Trophoblast cell (in vitro differentiated cells and primary cell): ENCODE measurements around the gene CSAG1.
"Not testable (repeated sequence)": the region's sequence is repeated elsewhere in the genome, so short reads cannot be mapped to it uniquely, and the experiment has no call there.

Experiments used
- DNase-seq, 2 donors: peaks; one replicate each; pipeline ENCODE4 v3.0.0-alpha.2; 2016
- H2AFZ ChIP-seq: 2 replicates; pipeline ENCODE4 v1.6.1; 2013; ENCODE audit warnings: low read length, moderate library complexity, mild to moderate bottlenecking; ENCODE audit not compliant: insufficient read depth, poor library complexity
- H2AK5ac ChIP-seq: 2 replicates; pipeline ENCODE4 v1.6.1; 2013; ENCODE audit warnings: mild to moderate bottlenecking, low read length
- H2BK120ac ChIP-seq: 2 replicates; pipeline ENCODE4 v1.6.1; 2013; ENCODE audit warnings: low read length, mild to moderate bottlenecking, moderate library complexity; ENCODE audit not compliant: insufficient read depth, poor library complexity
- H2BK12ac ChIP-seq: 2 replicates; pipeline ENCODE4 v1.6.1; 2013; ENCODE audit warnings: mild to moderate bottlenecking, low read length, moderate library complexity
- H2BK5ac ChIP-seq: 2 replicates; pipeline ENCODE4 v1.6.1; 2013; ENCODE audit warnings: low read length, low read depth, moderate library complexity, mild to moderate bottlenecking; ENCODE audit not compliant: poor library complexity
- H3K14ac ChIP-seq: 2 replicates; pipeline ENCODE4 v1.6.1; 2013; ENCODE audit warnings: mild to moderate bottlenecking, low read length
- H3K18ac ChIP-seq: 2 replicates; pipeline ENCODE4 v1.6.1; 2013; ENCODE audit warnings: mild to moderate bottlenecking, low read length
- H3K23ac ChIP-seq: 2 replicates; pipeline ENCODE4 v1.6.1; 2013; ENCODE audit warnings: low read length
- H3K27ac ChIP-seq: 2 replicates; pipeline ENCODE4 v1.5.1; 2013; ENCODE audit warnings: low read depth, mild to moderate bottlenecking, inconsistent platforms, low read length, moderate library complexity
- H3K27me3 ChIP-seq: 2 replicates; pipeline ENCODE4 v1.6.1; 2013; ENCODE audit warnings: inconsistent platforms, mild to moderate bottlenecking, low read length, moderate library complexity; ENCODE audit not compliant: insufficient read depth
- H3K36me3 ChIP-seq, 2 experiments: 1 replicate in 1 of 2; 2 replicates in 1 of 2; pipeline ENCODE4 v1.6.1; 2013; ENCODE audit warnings: low read length in 2 of 2, mild to moderate bottlenecking in 2 of 2, moderate library complexity in 1 of 2; ENCODE audit not compliant: insufficient read depth in 2 of 2, control insufficient read depth in 1 of 2
- H3K4ac ChIP-seq: 2 replicates; pipeline ENCODE4 v1.6.1; 2013; ENCODE audit warnings: low read depth, mild to moderate bottlenecking, low read length, moderate library complexity
- H3K4me1 ChIP-seq, 2 experiments: 1 replicate in 1 of 2; 2 replicates in 1 of 2; pipeline ENCODE4 v1.6.1; 2013; ENCODE audit warnings: low read length in 2 of 2, mild to moderate bottlenecking in 2 of 2, moderate library complexity in 1 of 2; ENCODE audit not compliant: insufficient read depth in 2 of 2, control insufficient read depth in 1 of 2
- H3K4me2 ChIP-seq: 2 replicates; pipeline ENCODE4 v1.6.1; 2013; ENCODE audit warnings: inconsistent platforms, mild to moderate bottlenecking, low read length, moderate library complexity
- H3K4me3 ChIP-seq: 2 replicates; pipeline ENCODE4 v1.5.1; 2013; ENCODE audit warnings: mild to moderate bottlenecking, low read depth, low read length, inconsistent platforms
- H3K79me1 ChIP-seq: one replicate; pipeline ENCODE4 v1.6.1; 2013; ENCODE audit warnings: low read length
- H3K79me2 ChIP-seq: 2 replicates; pipeline ENCODE4 v1.6.1; 2013; ENCODE audit warnings: low read length, mild to moderate bottlenecking; ENCODE audit not compliant: control insufficient read depth, insufficient read depth, poor library complexity
- H3K9ac ChIP-seq: 2 replicates; pipeline ENCODE4 v1.6.1; 2013; ENCODE audit warnings: mild to moderate bottlenecking, low read length
- H3K9me3 ChIP-seq: 2 replicates; pipeline ENCODE4 v1.6.1; 2013; ENCODE audit warnings: low read depth, mild to moderate bottlenecking, control low read depth, inconsistent platforms, low read length; ENCODE audit not compliant: insufficient read depth
- H4K12ac ChIP-seq: 2 replicates; pipeline ENCODE4 v1.6.1; 2013; ENCODE audit warnings: low read depth, mild to moderate bottlenecking, low read length, moderate library complexity
- H4K8ac ChIP-seq: 2 replicates; pipeline ENCODE4 v1.6.1; 2013; ENCODE audit warnings: low read depth, mild to moderate bottlenecking, low read length, moderate library complexity
- H4K91ac ChIP-seq: one replicate; pipeline ENCODE4 v1.6.1; 2013; ENCODE audit warnings: low read depth, mild to moderate bottlenecking, low read length, moderate library complexity
- WGBS: extraction: QIAGEN DNeasy Blood & Tissue Kit; methylation state at CpG from one replicate; pipeline ENCODE4 v1.1.7; 2013; ENCODE audit warnings: missing lambda C conversion rate; ENCODE audit not compliant: insufficient read length, insufficient coverage; ENCODE audit errors: extremely low coverage; 5-methylcytosine and 5-hydroxymethylcytosine counted together

The CSAG1 gene

GRCh38 chrX:152709173-152709572 is 24.3 kb downstream of the CSAG1 start, which contains the start of gene CSAG2:
CSAG2 (minus strand) TSS chrX:152709273; CDS start chrX:152709112, 161 bp downstream.
- H2AK5ac ChIP-seq, H2AFZ ChIP-seq, H3K27me3 ChIP-seq, H4K91ac ChIP-seq, H3K9ac ChIP-seq, H3K4me3 ChIP-seq, H3K79me1 ChIP-seq, H3K14ac ChIP-seq, H2BK120ac ChIP-seq, H4K12ac ChIP-seq, H3K4me2 ChIP-seq, H4K8ac ChIP-seq, H3K27ac ChIP-seq, H2BK12ac ChIP-seq, H2BK5ac ChIP-seq, H3K23ac ChIP-seq, H3K79me2 ChIP-seq, H3K4ac ChIP-seq, H3K36me3 ChIP-seq, H3K18ac ChIP-seq, H3K9me3 ChIP-seq, DNase-seq, H3K4me1 ChIP-seq: not testable (repeated sequence)
- WGBS = no CpG with 5 or more reads among the region's 2 CpGs

- no CpG with 5 or more reads among the region's 7 CpGs for WGBS
These were observed 27.0 kb downstream of the CSAG1 start for GRCh38 chrX:152706500-152706899.

GRCh38 chrX:152700390-152700789 is 33.1 kb downstream of the CSAG1 start:
- not testable (repeated sequence) for DNase-seq, H2AK5ac ChIP-seq, H3K4me2 ChIP-seq, H2BK120ac ChIP-seq, H2BK5ac ChIP-seq, H3K4me1 ChIP-seq, H3K9ac ChIP-seq, H3K27me3 ChIP-seq, H3K79me1 ChIP-seq, H3K79me2 ChIP-seq, H4K8ac ChIP-seq, H2AFZ ChIP-seq, H3K23ac ChIP-seq, H3K4ac ChIP-seq, H3K9me3 ChIP-seq, H3K14ac ChIP-seq, H3K27ac ChIP-seq, H4K91ac ChIP-seq, H3K36me3 ChIP-seq, H3K4me3 ChIP-seq, H4K12ac ChIP-seq, H3K18ac ChIP-seq, H2BK12ac ChIP-seq
- no CpG with 5 or more reads among the region's 5 CpGs for WGBS

More at GRCh38 chrX:152706500-152706899, 27.0 kb downstream of the CSAG1 start:
- H3K18ac ChIP-seq, H3K4me3 ChIP-seq, H3K4ac ChIP-seq, H2AK5ac ChIP-seq, H3K27me3 ChIP-seq, H3K36me3 ChIP-seq, H3K79me2 ChIP-seq, H2BK120ac ChIP-seq, H2BK5ac ChIP-seq, H4K8ac ChIP-seq, H4K12ac ChIP-seq, H3K9me3 ChIP-seq, H3K27ac ChIP-seq, DNase-seq, H4K91ac ChIP-seq, H3K14ac ChIP-seq, H3K4me2 ChIP-seq, H3K23ac ChIP-seq, H3K79me1 ChIP-seq, H3K9ac ChIP-seq, H3K4me1 ChIP-seq, H2BK12ac ChIP-seq, H2AFZ ChIP-seq: not testable (repeated sequence)

GRCh38 chrX:152697952-152698931 is 35.3 kb downstream of the CSAG1 start, which contains the start of gene MAGEA3:
MAGEA3 (plus strand) TSS chrX:152698794; CDS start chrX:152700833, 2,039 bp downstream.
- not testable (repeated sequence) for H3K4me1 ChIP-seq, H2AK5ac ChIP-seq, H3K36me3 ChIP-seq, H3K23ac ChIP-seq, H2BK12ac ChIP-seq, H3K4ac ChIP-seq, H2AFZ ChIP-seq, H4K8ac ChIP-seq, H3K4me2 ChIP-seq, H3K9me3 ChIP-seq, H3K27me3 ChIP-seq, H2BK120ac ChIP-seq, H3K27ac ChIP-seq, H4K12ac ChIP-seq, H3K14ac ChIP-seq, H3K79me2 ChIP-seq, H3K4me3 ChIP-seq, H3K79me1 ChIP-seq, H3K18ac ChIP-seq, H2BK5ac ChIP-seq, H3K9ac ChIP-seq, H4K91ac ChIP-seq, DNase-seq
- no CpG with 5 or more reads among the region's 34 CpGs for WGBS
